GM19193 (cell line): ENCODE results near the gene IL17RB.

Source experiments
- POLR2A ChIP-seq: IDR thresholded peaks from 4 replicates; pipeline ENCODE4 v1.6.1; 2011; ENCODE audit not compliant: insufficient read depth, insufficient read length; ENCODE audit errors: extremely low read depth

The IL17RB gene

DNA sequence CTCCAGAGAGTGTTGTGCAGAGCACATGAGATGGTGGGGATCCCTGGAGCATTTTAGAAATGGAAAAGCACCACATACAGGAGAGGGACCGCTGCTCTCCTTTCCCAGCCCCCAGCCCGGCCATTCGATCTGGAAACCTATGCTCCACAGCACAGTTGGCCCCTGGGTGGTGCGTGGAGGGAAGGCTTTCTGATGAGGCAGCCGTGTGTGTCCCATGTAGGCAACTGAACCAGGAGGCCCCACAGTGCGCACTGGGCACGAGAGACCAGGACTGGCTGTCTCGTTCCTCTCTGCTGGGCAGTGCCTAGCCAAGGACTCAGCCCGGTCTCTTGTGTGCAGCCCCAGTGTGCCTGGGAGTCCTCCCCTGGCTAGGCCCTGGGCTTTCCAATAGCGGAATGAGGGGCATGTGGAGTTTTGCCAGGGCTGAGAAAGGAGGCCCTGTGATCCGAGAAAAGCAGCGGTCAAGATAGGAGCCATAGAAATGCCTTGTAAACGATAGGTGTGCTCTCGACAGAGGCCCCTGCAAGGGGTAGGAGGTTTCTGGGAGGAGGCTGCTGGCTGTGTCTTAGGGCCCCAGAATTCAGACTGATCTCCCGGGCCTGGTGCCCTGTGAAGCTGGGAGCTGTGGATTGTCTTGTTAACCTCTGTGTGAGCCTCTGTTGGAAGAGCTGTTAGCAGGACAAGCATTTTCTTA lies 39.1 kb upstream of the IL17RB start:
- TF ChIP-seq POLR2A, result no peak

- TF ChIP-seq POLR2A, result no peak
Measured at GRCh38 chr3:53808496-53808895, 37.9 kb upstream of the IL17RB start.

DNA sequence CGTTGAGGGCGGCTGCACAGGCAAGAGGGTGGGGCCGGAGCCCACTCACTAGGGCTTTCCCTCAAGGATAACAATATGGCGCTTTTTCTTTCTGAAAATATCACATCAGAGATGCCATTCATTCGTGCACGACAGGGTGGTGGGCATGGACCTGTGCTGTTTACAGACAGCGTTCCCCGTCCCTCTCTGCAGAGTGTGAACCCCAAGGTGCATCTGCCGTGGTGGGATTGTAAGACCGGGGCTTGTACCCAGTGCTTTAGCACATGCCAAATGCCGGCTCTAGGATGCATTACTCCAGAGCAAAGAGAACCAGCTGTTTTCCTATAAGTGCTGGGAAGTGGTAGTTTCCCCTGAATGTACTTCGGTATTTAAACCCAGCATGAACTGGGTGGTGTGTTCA lies 37.1 kb upstream of the IL17RB start:
- no peak for TF ChIP-seq POLR2A

DNA sequence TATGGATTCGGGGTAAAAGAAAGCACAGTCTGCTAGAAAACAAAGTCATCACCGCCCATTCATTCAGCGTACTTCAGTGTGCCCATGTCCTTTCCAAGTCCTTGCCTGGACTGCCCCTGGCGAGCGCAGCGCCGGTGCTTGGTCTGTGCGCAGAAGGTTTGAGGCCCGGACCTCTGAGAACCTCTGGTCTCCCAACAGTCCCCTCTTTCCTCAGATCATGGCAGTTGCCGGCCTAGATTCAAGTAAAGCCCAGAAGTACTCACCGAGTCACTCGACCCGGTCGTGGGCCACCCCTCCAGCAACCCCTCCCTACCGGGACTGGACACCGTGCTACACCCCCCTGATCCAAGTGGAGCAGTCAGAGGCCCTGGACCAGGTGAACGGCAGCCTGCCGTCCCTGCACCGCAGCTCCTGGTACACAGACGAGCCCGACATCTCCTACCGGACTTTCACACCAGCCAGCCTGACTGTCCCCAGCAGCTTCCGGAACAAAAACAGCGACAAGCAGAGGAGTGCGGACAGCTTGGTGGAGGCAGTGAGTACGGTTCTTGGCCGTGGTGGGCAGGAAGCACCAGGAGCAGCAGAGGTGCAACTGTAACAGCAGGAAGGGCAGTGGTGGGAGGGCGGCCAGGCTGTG lies 36.5 kb upstream of the IL17RB start:
- TF ChIP-seq POLR2A, result no peak

GRCh38 chr3:53811143-53811927 lies 35.0 kb upstream of the IL17RB start:
- TF ChIP-seq POLR2A, result no peak

GRCh38 chr3:53812434-53812833 lies 33.9 kb upstream of the IL17RB start:
- no peak for TF ChIP-seq POLR2A

GRCh38 chr3:53813229-53813628 lies 33.1 kb upstream of the IL17RB start:
- TF ChIP-seq POLR2A, result no peak

- TF ChIP-seq POLR2A, result no peak
Measured at GRCh38 chr3:53813876-53814275, 32.5 kb upstream of the IL17RB start.

DNA sequence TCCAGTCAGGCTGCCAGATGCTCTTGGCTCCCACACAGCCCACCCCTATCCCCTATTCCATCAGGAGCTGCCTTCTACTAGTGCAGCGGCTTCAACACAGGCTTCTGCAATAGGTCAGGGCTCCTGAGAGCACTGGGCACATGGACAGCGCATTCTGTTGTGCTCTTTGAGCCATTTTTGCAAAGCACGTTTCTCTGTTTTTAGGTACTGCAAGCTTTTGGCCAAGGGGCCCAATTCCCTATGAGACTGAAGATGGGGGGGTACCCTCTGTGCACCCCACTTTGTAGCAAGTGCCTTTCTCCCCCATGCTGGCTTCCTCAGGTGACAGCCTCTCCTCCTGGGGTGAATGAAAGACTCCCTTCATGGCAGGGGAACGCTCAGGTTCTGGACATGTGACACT lies 31.3 kb upstream of the IL17RB start:
- TF ChIP-seq POLR2A, result no peak

DNA sequence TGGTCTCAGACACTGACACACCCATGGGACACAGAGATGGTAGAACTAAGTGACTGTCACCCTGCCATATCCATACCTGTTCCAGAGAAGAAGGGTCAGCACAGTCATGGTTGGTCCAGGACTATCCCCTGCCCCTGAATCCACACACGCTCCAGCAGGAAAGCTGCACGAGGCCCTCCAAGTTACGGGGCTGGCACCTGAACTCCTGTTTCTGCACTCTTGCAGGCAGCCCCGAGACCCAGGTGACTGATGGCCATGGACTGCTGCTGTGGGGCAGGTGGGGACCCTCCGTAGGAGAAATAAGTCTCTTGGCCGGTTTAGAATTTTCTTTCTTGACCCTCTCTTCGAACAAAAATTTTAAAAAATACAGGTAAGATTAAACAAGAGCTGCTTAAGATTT lies 30.7 kb upstream of the IL17RB start:
- no peak for TF ChIP-seq POLR2A

GRCh38 chr3:53816425-53816824 lies 29.9 kb upstream of the IL17RB start:
- TF ChIP-seq POLR2A, result no peak

GRCh38 chr3:53817211-53817610 lies 29.2 kb upstream of the IL17RB start:
- no peak for TF ChIP-seq POLR2A

GRCh38 chr3:53817809-53818208 lies 28.6 kb upstream of the IL17RB start:
- no peak for TF ChIP-seq POLR2A

- TF ChIP-seq POLR2A, result no peak
Measured at GRCh38 chr3:53818221-53819162, 27.9 kb upstream of the IL17RB start.
